ENCODE results near the gene SLAIN2.
A peak's percentile ranks its signal among the peaks of the same experiment; 100 is the strongest.

The SLAIN2 gene

GRCh38 chr4:48336146-48336870 is 5.0 kb upstream of the SLAIN2 start:
- peaks cover 10% of the 10 kb centered on the region for H3K4me1 ChIP-seq (ENCODE audit: control insufficient read depth, low read length)
- H3K9me2 ChIP-seq (replicated peaks; ENCODE audit: control insufficient read depth, low read length): no peaks in the 10 kb centered on the region; the same call in 1 of the 2 replicates
- H3K79me2 ChIP-seq (ENCODE audit: control insufficient read depth, low read length): no peaks in the 10 kb centered on the region
- no peak overlapping the region for H3K27ac ChIP-seq (ENCODE audit: low read depth, low read length)
- no peaks in the 10 kb centered on the region; the same call in 1 of the 2 replicates for H3K27me3 ChIP-seq (ENCODE audit: control insufficient read depth, low read length)
- no peak for TF ChIP-seq EZH2phosphoT487 (IDR thresholded peaks at IDR 0.05; ENCODE audit: borderline replicate concordance, low read length)
- TF ChIP-seq, protein P1, sequence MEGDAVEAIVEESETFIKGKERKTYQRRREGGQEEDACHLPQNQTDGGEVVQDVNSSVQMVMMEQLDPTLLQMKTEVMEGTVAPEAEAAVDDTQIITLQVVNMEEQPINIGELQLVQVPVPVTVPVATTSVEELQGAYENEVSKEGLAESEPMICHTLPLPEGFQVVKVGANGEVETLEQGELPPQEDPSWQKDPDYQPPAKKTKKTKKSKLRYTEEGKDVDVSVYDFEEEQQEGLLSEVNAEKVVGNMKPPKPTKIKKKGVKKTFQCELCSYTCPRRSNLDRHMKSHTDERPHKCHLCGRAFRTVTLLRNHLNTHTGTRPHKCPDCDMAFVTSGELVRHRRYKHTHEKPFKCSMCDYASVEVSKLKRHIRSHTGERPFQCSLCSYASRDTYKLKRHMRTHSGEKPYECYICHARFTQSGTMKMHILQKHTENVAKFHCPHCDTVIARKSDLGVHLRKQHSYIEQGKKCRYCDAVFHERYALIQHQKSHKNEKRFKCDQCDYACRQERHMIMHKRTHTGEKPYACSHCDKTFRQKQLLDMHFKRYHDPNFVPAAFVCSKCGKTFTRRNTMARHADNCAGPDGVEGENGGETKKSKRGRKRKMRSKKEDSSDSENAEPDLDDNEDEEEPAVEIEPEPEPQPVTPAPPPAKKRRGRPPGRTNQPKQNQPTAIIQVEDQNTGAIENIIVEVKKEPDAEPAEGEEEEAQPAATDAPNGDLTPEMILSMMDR (IDR thresholded peaks at IDR 0.05; ENCODE audit: low read depth, low read length, poor library complexity, severe bottlenecking): no peak
- H4K20me1 ChIP-seq (ENCODE audit: control insufficient read depth, insufficient read depth, low read depth, low read length): no peaks in the 10 kb centered on the region
- no peak overlapping the region for H3K4me3 ChIP-seq (ENCODE audit: low read length)
- peaks cover 5% of the 10 kb centered on the region; the same call in 1 of the 2 replicates for H3F3A ChIP-seq (ENCODE audit: control insufficient read depth, insufficient read depth)
- no peaks in the 10 kb centered on the region; the same call in 1 of the 2 replicates for H3K36me3 ChIP-seq (ENCODE audit: control insufficient read depth, low read length)
- H3K9me3 ChIP-seq (ENCODE audit: control insufficient read depth, insufficient read depth, low read length): no peaks in the 10 kb centered on the region
- H3K4me2 ChIP-seq (ENCODE audit: low read length): no peak overlapping the region

- Histone ChIP-seq H3K4me1 (ENCODE audit: control insufficient read depth, low read length) (peaks cover 12% of the 10 kb centered on the region), H3K79me2 (ENCODE audit: control insufficient read depth, low read length) (peaks cover 13% of the 10 kb centered on the region), H3K9me3 (ENCODE audit: control insufficient read depth, insufficient read depth, low read length) (no peaks in the 10 kb centered on the region), H3K27ac (ENCODE audit: low read depth, low read length) (no peak overlapping the region), H3K4me3 (ENCODE audit: low read length) (no peak overlapping the region), H3F3A (ENCODE audit: control insufficient read depth, insufficient read depth) (peaks cover 5% of the 10 kb centered on the region; the same call in 1 of the 2 replicates), H3K36me3 (ENCODE audit: control insufficient read depth, low read length) (peaks cover 5% of the 10 kb centered on the region; the same call in 1 of the 2 replicates), H3K4me2 (ENCODE audit: low read length) (no peak overlapping the region), H3K27me3 (ENCODE audit: control insufficient read depth, low read length) (no peaks in the 10 kb centered on the region; the same call in 1 of the 2 replicates), H3K9me2 (replicated peaks; ENCODE audit: control insufficient read depth, low read length) (no peaks in the 10 kb centered on the region; the same call in 1 of the 2 replicates), H4K20me1 (ENCODE audit: control insufficient read depth, insufficient read depth, low read depth, low read length) (no peaks in the 10 kb centered on the region)
- no peak for TF ChIP-seq EZH2phosphoT487 (IDR thresholded peaks at IDR 0.05; ENCODE audit: borderline replicate concordance, low read length)
- TF ChIP-seq, protein P1 (IDR thresholded peaks at IDR 0.05; ENCODE audit: low read depth, low read length, poor library complexity, severe bottlenecking): no peak
Observed at GRCh38 chr4:48337731-48338130, 3.6 kb upstream of the SLAIN2 start.

DNA sequence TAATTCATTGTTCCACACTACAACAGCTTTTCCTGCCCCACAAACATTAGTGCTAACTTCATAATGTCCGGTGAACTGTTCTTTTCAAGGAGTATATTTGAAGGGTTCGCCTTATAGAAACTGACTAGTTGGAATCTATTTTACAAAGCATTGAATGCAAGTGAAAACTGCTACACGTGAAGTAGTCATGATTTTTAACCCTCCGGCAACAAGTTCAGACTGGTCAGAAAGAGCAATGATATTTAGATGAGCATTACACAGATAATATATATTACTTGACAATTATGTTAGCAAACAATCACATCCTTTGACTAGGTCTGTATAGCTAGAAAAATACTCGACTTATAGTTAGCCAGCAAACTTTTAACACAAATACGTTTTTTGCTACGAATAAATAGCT is 1.7 kb upstream of the SLAIN2 start:
- H3K9me3 ChIP-seq (ENCODE audit: control insufficient read depth, insufficient read depth, low read length): no peaks in the 10 kb centered on the region
- H3K36me3 ChIP-seq (ENCODE audit: control insufficient read depth, low read length): peaks cover 5% of the 10 kb centered on the region; the same call in 1 of the 2 replicates
- peaks cover 32% of the 10 kb centered on the region for H3K79me2 ChIP-seq (ENCODE audit: control insufficient read depth, low read length)
- peaks cover 5% of the 10 kb centered on the region; the same call in 1 of the 2 replicates for H3F3A ChIP-seq (ENCODE audit: control insufficient read depth, insufficient read depth)
- H3K27me3 ChIP-seq (ENCODE audit: control insufficient read depth, low read length): no peaks in the 10 kb centered on the region; the same call in 1 of the 2 replicates
- no peak overlapping the region for H3K4me3 ChIP-seq (ENCODE audit: low read length)
- no peak for TF ChIP-seq EZH2phosphoT487 (IDR thresholded peaks at IDR 0.05; ENCODE audit: borderline replicate concordance, low read length)
- TF ChIP-seq, protein P1 (IDR thresholded peaks at IDR 0.05; ENCODE audit: low read depth, low read length, poor library complexity, severe bottlenecking): no peak
- peaks cover 28% of the 10 kb centered on the region for H3K4me1 ChIP-seq (ENCODE audit: control insufficient read depth, low read length)
- no peak overlapping the region for H3K27ac ChIP-seq (ENCODE audit: low read depth, low read length)
- H4K20me1 ChIP-seq (ENCODE audit: control insufficient read depth, insufficient read depth, low read depth, low read length): peaks cover 6% of the 10 kb centered on the region; the same call in 1 of the 2 replicates
- no peaks in the 10 kb centered on the region; the same call in 1 of the 2 replicates for H3K9me2 ChIP-seq (replicated peaks; ENCODE audit: control insufficient read depth, low read length)
- peak overlapping the region; percentile 98; the same call in 1 of the 2 replicates for H3K4me2 ChIP-seq (ENCODE audit: low read length)
